Middle frontal gyrus (tissue), 1 donor: ENCODE results near the gene FARP1.

ENCODE experiments used
- DNase-seq: peaks from one replicate; pipeline ENCODE4 v3.0.0-alpha.2; 2015; ENCODE audit warnings: low spot score; ENCODE audit errors: extremely low spot score

Gene FARP1

GRCh38 chr13:98442391-98443230 lies 299.7 kb downstream of the FARP1 start:
- DNase-seq, result no peak

GRCh38 chr13:98443329-98443728 lies 300.4 kb downstream of the FARP1 start:
- DNase-seq, result no peak

GRCh38 chr13:98443800-98444325 lies 301.0 kb downstream of the FARP1 start:
- DNase-seq, result no peak

- DNase-seq, result no peak
These were observed 301.5 kb downstream of the FARP1 start for GRCh38 chr13:98444381-98444780.

- DNase-seq, result no peak
These were observed 302.7 kb downstream of the FARP1 start for GRCh38 chr13:98445340-98446233.

GRCh38 chr13:98446234-98446621 lies 303.3 kb downstream of the FARP1 start:
- DNase-seq, result no peak

GRCh38 chr13:98447130-98447529 lies 304.2 kb downstream of the FARP1 start:
- no peak for DNase-seq

- DNase-seq, result no peak
These were observed 305.2 kb downstream of the FARP1 start for GRCh38 chr13:98447881-98448641.

GRCh38 chr13:98448642-98448928 lies 305.7 kb downstream of the FARP1 start:
- no peak for DNase-seq

- no peak for DNase-seq
These were observed 306.4 kb downstream of the FARP1 start for GRCh38 chr13:98449273-98449672.

- no peak for DNase-seq
These were observed 307.1 kb downstream of the FARP1 start for GRCh38 chr13:98450026-98450425.

GRCh38 chr13:98450539-98451111 lies 307.7 kb downstream of the FARP1 start:
- no peak for DNase-seq

- DNase-seq, result no peak
These were observed 309.0 kb downstream of the FARP1 start for GRCh38 chr13:98451676-98452470.

- no peak for DNase-seq
These were observed 310.3 kb downstream of the FARP1 start for GRCh38 chr13:98452851-98453843.

- peak; percentile 56 for DNase-seq
These were observed 311.5 kb downstream of the FARP1 start for GRCh38 chr13:98454389-98454881.

GRCh38 chr13:98456413-98456845 lies 313.5 kb downstream of the FARP1 start:
- DNase-seq, result no peak

GRCh38 chr13:98457053-98457452 lies 314.2 kb downstream of the FARP1 start:
- no peak for DNase-seq

GRCh38 chr13:98458431-98458830 lies 315.5 kb downstream of the FARP1 start:
- DNase-seq, result no peak

- DNase-seq, result no peak
These were observed 316.3 kb downstream of the FARP1 start for GRCh38 chr13:98459171-98459681.
